ENCODE data around the gene GATA3.

Gene GATA3

DNA sequence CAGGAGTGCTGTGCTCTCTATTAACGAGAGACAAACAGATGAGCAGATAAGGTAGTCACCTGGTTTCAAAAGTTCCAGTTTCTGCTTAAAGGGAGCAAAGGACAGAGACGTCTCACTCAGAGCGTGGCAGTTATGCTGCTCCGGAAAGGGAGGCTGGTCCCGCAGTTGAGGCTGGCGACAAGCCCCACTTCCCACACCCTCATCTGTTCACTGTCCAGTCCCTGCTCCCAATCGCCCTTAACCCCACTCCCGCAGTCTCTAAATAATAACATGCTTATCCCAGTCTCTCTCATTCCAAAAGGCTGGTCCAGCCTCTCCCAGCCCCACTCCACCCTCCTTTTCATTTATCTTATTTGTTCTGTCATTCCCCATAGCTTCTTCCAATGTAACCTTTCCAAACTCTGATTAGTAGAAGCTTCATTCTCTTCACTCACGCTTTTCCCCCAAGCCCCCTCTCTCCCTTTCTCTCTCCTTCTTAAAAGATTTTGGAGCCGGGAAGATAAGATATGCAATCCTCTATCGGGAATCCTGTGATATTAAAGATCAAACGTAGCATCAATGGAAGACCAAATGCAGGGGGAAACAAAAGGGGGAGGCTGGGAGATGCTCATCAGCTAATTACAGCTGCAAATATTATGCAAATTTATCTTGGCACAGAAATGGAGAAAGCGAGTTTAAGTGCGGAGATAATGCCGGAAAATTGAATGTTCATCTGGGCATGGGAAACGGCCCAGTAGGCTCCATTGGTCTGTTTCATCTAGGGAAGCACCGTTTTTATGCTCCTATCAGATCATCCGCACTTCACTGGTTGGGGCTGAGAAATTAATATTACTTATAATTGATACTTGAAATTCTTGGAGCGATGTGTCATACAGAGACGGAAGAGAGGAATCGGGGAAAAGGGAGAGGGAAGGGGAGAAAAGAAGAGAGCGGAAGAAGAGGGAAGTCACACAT, 16.3 kb upstream of the GATA3 start:
- peak; percentile 26 for DNase-seq

DNA sequence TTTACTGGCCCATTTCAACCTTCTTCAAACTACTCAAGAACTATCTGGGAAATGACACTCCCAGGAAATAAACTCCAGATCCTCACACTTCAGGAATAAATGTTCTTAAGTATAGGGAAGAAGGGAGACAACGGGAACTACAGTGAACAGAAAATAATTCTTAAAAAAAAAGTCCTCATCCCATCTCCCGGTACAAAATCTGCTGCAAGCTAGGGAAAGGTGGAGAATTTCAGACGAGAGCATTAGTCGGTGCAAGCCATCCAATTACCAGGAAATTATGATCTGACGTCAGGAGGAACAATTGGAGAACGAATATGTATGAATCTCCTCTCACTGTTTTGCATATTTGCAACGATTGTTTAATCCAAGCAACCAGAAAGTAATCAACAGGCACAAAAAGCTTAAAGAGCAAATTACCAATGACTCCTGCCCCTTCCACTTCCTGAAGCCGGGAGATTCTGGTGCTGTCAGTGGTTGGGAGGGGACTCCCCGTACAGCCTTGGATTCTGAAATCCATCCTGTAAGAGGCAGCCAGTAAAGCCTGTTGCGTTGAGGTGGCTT, 15.1 kb upstream of the GATA3 start:
- peak; percentile 11 for DNase-seq

DNA sequence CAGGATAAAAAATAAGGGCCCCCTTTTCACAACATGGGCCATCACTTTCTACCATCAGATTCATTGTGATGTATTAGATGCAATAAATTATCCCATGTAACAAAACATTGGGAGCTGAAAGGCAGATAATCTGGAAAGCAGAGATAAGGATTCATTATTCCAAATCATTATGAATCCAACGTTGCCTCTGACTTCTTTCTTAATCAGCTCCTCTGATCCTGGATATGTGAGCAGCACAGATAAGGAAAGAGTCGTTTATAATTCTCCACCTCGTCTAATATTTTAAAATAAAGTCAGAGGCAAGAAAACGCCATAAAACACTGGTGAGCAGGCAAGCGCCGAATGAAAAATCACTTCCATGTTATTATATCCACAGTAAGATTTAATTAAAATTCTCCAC, 13.8 kb upstream of the GATA3 start:
- no peak for DNase-seq

DNA sequence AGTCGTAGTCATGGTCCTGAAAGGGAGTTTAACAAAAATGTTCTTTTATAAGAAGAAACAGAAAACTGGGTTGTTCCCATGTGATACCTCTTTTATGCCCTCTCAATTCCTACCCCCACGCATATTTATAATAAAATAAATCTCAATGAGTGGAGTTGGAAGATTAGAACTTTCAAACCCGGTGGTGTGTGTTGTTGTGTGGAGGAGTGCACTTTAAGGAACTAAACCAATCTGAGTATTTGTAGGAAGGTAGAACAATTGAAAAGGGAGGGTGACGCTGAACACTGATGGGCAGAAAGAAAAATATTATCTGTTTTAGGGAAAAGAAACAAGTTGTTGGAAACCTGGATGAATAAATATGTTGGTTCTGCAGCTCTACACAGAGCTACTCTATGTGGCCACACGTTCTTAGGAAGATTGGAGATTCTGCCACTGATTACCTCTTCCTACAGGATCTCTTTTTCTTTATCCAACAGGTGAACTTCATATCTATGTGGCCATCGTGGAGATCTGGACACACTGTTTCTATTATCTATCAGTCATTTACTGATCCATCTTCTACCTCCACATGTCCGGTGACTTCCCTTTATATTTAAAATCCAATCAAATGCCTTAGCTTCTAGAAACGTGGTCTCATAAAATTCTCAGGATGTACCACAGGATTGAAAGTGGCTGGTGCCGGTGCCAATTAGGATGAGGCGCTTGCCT, 13.1 kb upstream of the GATA3 start:
- peak; percentile 6 for DNase-seq

DNA sequence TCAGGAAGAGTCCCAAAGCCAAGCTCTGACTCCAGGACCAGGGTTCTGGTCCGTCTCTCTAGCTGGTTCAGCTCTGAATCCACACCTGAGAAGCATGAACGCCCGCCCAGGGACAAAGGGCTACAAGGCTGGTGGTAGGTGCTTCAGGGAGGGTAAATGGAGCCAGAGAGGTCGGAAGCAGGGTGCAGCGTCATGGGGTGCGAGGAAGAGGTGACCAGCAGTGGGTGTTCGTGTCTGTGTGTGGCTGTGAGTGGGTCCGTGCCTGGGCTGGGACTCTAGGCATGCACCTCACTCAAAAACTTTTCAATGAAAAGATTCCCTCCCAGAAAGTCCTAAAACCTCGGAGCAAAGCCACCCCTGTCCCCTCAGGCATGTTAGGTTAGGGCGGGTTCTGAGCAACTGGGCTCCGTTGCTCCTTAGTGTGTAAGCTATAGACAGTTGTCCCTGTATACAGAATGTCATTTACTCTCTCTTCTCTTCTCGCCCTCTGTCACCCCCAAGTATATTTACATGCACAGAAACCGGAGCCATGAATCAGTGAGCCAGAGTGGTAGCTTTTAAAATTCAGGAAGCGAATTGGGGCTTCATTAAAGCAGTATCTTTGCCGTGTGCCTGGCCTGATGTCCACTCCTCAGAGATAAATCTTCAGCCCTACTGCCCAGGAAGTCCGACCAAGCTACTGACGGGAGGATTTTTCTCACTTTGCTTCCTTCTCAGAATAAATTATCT, 12.3 kb upstream of the GATA3 start:
- DNase-seq: no peak

DNA sequence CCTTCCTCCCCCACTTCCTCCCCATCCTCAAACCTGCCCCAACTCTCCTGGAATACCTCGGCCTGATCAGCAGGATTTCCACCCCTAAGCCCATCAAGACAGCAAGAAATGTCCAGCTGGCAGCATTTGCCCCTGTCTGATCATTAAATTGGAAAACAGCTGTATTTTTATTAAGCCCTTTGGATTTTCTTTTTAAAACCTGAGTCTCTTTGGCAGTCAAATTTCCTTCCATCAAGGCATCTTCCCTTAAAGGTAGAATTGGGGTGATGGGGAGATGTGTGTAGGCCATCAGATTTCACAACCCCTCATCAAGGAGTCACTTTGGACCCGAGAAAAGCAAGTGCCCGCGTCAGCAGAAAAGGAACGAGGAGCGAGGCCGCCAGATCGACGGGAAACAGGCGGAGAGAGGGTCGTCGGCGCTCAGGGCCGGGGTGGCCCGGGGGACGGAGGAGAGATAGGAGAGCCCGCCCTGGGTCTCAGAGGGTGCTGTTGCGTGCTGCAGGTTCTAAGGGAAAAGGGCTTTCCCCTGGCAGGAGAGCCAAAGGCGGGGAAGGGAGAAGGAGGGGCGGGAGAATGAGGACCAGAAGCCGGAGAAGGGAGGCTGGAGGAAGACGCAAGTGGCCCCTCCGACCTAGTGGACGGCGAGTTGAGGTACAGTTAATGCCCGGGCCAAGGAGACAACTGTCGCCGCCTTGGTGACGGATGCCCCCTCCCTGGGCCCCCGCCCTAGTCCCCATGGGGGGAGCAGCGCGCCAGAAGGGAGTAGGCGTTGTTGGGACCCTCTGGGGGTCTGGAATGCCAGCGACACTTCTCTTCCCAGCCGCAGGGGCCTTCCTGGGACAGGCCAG, 11.5 kb upstream of the GATA3 start:
- DNase-seq: no peak

DNA sequence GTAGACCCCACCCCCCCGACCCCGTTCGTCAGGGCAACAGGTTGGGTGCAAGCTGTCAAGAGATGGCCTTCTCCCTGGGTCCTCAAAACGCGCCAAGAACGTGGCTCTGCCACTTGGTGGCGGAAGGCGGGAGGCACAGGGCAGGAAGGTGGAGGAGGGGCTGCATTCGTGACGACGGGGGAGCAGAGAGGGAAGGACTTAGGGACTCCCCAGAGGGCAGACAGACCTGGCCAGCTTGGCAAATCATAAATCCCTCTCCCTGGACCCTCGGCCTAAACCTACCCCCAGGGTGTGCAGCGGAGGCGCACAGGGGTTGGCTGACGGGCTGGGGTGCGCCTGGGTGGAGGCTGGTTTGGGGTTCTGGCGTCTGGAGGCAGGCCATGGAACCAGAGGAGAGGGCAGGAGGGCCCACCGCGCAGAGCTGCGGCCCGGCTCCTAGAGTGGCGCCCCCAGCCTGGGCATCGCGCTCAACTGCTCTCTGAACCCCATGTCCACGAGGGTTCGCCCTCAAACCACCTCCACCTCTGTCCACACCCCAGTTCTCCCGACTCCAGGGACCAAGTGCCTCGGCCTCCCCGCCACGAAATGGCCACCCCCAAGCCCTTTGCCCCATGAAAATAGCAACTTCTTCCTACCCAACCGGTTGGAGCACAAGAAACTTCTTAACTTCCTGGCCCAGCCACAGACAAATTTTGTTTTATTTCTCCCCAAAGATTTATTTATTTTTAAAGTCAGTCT, 10.8 kb upstream of the GATA3 start:
- peak; percentile 54 for DNase-seq

DNA sequence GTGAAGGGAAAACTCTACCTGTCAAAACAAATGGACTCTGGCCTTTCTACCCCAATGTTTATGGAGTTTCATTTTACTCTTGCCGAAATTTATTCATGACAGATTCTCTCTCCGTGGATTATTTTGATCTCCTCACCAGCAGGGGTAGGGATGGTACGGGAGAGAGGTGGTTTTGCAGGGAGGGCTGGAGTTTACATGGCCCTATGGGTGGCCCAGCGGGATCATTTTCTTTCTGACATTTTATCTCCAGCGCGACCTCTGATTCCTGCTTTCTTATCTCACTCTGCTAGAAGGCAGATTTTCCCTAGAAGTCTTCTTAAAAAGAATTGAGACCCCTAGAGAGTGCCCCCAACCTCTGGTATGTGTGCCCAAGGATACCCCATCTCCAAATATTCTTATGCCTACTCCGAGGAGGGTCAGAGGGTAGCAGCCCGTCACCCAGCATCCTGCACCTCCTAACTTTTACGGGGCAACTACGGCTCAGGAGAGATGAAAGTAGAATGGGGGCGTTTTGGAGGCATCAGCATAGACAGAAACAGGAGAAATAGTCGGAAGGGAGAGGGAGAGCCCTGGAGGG, 10.1 kb upstream of the GATA3 start:
- no peak for DNase-seq

DNA sequence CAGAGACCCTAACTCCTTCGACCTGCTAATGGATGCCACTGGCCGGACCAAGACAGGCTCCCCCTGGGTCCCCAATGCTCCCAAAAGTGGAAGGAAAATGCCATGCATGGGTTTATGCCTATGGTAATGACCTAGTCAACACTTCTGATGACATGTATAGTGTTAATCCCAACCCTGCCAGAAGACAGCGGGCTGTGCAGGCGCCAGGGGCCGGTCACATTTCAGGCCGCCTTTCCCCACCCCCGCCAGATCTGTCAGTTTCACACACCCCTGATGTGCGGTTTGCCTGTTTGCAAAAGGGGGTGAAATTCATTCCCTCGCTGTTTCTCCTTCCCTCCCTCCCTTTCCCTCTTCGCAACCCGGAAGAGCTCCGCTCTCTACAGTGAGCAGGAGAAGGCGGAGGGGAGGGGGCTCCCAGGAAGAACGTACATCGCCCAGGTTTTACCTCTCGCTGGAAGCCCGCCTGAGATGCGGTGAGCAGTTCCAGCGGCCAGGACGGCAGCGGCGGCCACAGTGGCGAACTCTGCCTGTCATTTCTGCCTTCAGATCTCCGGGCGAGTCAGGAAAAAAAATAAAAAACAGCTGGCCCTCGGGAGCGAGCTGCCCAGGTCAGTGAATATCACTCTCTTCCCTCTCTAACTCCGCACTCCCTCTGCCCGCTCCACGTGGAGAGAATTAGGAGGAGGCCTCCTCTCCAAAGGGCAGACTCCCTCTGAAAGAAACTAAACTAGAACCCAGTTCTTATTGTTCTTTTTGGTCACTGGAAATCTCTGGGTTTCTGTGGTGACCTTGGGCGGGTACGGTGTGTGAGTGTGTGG, 9.4 kb upstream of the GATA3 start:
- DNase-seq: peak; percentile 26

DNA sequence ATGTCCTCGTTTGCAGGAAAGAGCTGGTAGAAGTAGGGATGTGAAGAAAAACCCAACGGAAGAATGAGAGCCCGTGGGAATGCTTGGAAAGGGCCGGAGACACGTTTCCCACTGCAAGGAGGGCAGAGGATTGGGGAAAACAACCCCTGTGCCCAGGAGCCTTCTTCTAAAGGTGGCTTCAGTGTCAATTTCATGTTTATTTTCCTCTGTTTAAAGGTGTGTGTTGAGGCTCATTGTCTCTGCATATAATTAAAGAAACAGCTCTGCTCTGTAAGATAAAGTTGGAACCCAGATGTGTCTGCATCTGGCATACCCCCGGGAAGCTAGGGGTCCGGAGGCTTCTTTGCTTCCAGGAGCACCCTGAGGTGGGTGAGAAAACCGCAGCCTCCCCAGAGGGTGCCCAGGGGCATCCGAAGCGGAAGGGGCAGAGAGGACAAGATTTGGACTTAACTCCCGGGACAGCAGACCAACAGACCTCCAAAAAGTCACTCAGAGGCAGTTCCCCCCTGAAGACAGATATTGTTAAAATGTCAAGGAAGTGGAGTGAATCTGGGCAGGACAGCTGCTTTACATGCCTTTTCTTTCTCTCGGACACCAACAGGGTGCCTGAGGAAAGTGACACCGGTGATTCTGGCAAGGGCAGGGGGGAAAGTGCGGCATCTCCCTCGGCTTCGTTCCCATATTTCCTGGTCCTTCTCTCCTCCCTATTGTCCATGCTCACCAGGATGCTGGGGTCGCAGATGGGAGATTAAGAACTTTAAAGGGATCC, 8.6 kb upstream of the GATA3 start:
- DNase-seq: peak; percentile 8

DNA sequence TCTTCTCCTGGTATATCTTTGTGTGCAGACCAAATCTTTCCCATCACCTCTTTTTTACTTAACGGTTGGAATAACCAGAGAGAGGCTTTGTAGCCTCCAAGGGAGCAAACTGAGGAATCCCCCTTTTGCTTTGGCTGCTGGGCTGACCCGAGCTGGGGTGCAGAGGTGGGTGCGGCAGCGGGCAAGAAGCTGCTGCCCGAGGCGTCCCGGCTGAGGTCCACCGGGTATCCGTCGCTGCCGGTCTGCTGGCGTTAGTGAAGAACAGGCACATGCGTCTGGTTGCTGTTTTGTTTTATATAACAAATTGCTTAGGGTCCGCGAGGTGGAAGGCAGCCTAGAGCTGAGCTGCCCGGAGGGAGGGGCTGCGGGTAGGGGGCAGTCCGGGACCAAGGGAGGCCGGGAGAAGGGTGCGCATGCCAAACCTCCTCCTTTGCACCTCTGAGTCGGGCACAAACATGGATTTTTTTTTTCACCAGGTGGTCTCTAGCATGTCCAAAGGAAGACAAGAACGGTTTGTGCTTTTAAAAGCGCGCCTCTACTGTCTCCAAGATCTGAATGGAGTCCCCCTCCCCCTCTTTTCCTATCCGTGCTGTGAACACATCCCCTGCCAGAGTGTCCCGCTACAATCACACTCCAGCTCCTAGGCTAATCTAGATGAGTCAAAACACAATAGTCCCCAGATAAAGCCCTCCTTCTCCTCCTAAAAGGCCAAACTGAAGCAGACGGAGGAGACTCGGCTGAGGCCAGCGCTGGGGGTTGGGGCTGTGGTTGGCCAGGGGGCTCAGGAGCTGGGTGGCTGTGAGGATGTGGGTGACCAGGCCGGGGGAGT, 6.8 kb upstream of the GATA3 start:
- DNase-seq: peak; percentile 6

DNA sequence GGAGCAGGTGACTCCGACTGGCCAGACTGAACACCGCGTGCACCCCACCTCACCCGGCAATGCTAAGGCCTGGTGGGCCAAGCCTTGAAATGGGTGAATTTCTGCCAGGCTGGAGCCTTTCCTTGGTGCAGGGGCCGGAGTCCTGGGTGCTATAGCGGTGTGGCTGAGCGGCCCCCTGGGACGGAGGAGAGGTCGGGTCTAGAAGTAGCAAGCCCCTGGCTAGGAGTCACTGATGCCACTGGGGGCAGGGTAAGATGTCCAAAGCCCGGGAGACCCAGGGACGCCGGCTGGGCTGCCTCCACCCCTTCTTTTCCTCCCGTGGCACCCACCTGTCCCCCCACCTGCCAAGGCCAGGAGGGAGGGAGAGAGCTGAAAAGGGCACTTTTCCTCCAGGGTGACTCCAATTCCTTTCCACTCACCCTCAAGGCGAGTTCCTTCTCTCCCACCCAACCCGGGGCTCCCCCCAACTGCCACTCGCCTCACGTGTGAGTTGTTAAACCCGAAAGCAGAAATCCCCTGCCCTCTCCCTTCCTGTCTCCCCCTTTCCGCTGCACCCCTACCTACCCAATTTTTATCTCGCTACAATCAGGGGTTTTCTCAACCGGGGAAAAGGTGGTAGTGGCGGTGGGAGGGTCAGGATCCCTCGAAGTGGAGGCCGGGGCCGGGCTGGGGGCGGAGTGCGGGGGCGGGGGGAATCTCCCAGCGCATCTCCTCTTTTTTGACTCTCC, 6.0 kb upstream of the GATA3 start:
- peak; percentile 88 for DNase-seq

DNA sequence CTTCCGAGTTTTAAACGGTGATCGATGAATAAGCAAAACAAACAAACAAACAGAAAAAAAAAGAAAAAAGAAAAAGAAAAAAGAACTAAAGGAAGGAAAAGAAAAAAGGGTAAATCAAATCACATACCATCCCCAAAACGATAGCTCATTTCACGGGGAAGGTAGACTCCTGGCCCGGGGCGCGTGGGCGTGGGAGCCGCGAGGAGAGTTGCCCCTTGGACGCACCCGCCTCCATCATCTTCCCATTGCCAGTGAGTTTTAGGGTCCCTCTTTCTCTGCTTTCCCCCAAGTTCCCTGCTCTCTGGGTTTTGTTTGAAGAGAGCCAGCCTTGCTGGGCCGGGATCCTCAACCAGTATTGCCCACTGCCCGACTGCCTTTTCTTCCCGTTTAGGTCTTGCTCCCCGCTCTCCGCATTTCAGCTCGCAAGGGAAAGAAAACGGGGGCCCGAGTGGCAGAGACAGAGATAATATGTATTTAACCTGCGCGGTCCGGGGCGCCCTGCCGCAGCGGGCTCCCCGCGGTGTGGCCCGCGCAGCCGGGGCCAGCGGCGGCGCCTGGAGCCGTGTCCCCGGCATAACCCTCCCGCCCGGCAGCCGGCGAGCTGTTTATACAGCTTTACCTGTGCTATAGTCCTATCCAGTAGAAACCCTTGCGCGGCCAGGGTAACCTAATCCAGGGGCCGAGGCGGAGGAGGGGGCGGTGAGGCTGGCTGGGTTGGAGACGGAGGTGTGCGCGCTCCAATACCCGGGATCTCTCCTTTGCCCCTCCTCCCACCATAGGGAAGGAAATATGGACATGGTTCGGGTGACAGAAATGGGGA, 5.2 kb upstream of the GATA3 start:
- no peak for DNase-seq

DNA sequence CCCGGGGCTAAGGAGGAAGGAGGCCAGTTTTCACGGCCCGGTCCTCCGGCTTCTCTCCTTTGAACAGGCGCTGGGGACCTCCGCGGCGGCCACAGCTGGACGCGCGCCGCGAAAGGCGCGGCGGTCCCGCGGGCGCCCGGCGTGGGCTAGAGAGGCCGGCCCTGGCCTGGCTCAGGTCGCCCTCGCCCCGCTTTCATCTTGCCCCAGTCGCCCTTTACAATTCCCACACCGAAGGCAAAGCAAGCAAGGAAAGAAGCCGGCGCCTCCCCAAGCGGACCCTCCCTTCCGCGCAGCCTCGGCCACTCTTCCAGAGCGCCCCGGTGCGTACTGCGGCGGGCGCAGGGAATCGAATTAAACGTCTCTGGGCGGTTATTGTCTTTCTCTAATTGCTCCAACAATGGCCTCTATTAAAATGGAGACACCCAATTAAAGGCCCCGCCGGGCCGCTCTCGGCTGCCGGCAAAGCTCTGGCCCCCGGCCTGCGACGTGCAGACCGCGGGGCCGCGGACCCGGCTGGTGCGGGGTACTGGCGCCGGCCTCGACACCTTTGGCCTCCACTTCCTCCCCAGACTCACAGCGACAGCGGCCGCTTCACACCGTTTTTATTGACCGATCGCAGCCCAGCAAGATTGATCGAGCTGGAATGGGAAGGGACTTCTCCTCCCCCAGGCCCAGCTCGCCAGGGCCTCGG, 4.5 kb upstream of the GATA3 start:
- DNase-seq: no peak

DNA sequence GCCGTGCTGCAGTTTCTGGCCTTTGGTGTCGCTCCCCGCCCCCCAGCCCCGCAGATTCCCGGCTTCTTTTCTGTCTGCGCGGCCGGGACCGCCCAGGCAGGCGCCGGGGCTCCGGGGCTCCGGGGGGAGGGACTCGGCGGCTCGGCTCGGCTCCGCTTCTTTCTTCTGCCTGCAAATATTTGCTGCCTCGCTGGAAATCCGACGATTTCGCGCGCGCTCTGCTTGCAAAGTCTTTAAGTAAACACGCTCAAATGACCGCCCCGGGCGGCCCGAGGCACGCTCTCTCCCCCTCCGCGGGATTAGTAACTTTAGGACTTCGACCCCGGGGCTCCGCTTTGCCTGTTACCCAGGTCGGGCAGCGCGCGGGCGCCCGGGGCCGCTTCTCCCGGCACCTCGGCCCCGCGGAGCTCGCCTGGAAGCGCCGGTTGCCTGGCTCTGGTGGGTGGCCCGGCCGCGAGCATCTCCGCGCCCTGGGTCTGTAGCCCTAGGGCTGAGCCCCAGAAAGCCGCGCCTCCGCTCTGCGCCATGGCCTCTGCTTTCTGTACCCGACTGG, 3.9 kb upstream of the GATA3 start:
- no peak for DNase-seq
